IMR-90 (cell line): ENCODE measurements around the gene CDON. TPM values are rescaled to one million over a fixed set of nuclear protein-coding genes. Genes with fewer than 3 reads are reported as not detected.

Experiments used
- ATAC-seq: fragments of 200-7000 bp; cut with Tn5 transposase; 2 replicates; pipeline ENCODE4 v1.9.1; 2020; ENCODE audit warnings: low read depth, mild to moderate bottlenecking, moderate library complexity
- BruUV-seq: library from RNA; stranded (reverse); fragments of 400-500 nt; replicated peaks from 2 replicates; lab custom pipeline; 2021; lab: Mats Ljungman, UMichigan
- CTCF ChIA-PET: fragments of 300-600 bp; formaldehyde crosslinking; extraction: SDS; loops from one replicate; lab custom pipeline; 2021; ENCODE audit warnings: antibody characterized with exemption; lab: Yijun Ruan, JAX
- POLR2A ChIA-PET: fragments of 300-600 bp; sonication (Branson Sonifier 250); formaldehyde crosslinking; loops from one replicate; lab custom pipeline; 2022; ENCODE audit warnings: antibody characterized with exemption; ENCODE audit not compliant: unreplicated experiment; lab: Charles Lee
- DNase-seq: peaks from one replicate; pipeline ENCODE4 v3.0.0; 2013
- H2AFZ ChIP-seq: replicated peaks from 2 replicates; pipeline ENCODE3; 2013; ENCODE audit warnings: low read length, mild to moderate bottlenecking; ENCODE audit not compliant: poor library complexity
- H2AK5ac ChIP-seq: 2 replicates; pipeline ENCODE4 v1.6.1; 2013; ENCODE audit warnings: low read depth, low read length, inconsistent platforms
- H2AK9ac ChIP-seq: replicated peaks from 2 replicates; pipeline ENCODE3; 2013; ENCODE audit warnings: mild to moderate bottlenecking, low read depth, low read length, moderate library complexity; ENCODE audit not compliant: poor library complexity
- H2BK120ac ChIP-seq: 2 replicates; pipeline ENCODE4 v1.6.1; 2013; ENCODE audit warnings: low read depth, low read length, inconsistent platforms
- H2BK15ac ChIP-seq: 3 replicates; pipeline ENCODE4 v1.6.1; 2013; ENCODE audit warnings: low read depth, low read length, inconsistent platforms
- H2BK20ac ChIP-seq: 2 replicates; pipeline ENCODE4 v1.6.1; 2013; ENCODE audit warnings: low read depth, mild to moderate bottlenecking, inconsistent platforms, low read length, moderate library complexity
- H2BK5ac ChIP-seq: 2 replicates; pipeline ENCODE4 v1.6.1; 2013; ENCODE audit warnings: mild to moderate bottlenecking, low read depth, low read length, inconsistent platforms; ENCODE audit not compliant: poor library complexity, severe bottlenecking
- H3K14ac ChIP-seq: replicated peaks from 2 replicates; pipeline ENCODE4 v1.6.1; 2013; ENCODE audit warnings: low read depth, low read length, inconsistent platforms
- H3K18ac ChIP-seq: 2 replicates; pipeline ENCODE4 v1.6.1; 2013; ENCODE audit warnings: low read depth, low read length, control low read depth
- H3K23ac ChIP-seq: 2 replicates; pipeline ENCODE4 v1.6.1; 2013; ENCODE audit warnings: low read depth, low read length, inconsistent platforms
- H3K27ac ChIP-seq: 2 replicates; pipeline ENCODE4 v1.5.1; 2013; ENCODE audit warnings: mild to moderate bottlenecking, control low read depth, low read length; ENCODE audit not compliant: insufficient read depth
- H3K27me3 ChIP-seq: 2 replicates; pipeline ENCODE4 v1.6.1; 2013; ENCODE audit warnings: low read length; ENCODE audit not compliant: control insufficient read depth, insufficient read depth
- H3K36me3 ChIP-seq: 2 replicates; pipeline ENCODE4 v1.6.1; 2013; ENCODE audit warnings: low read length, mixed read lengths; ENCODE audit not compliant: control insufficient read depth, insufficient read depth
- H3K4ac ChIP-seq: 2 replicates; pipeline ENCODE4 v1.6.1; 2013; ENCODE audit warnings: low read depth, low read length, inconsistent platforms
- H3K4me1 ChIP-seq: 2 replicates; pipeline ENCODE4 v1.6.1; 2013; ENCODE audit warnings: low read length, mixed read lengths; ENCODE audit not compliant: control insufficient read depth, insufficient read depth
- H3K4me2 ChIP-seq: 2 replicates; pipeline ENCODE4 v1.6.1; 2013; ENCODE audit warnings: low read depth, mild to moderate bottlenecking, control low read depth, low read length, moderate library complexity
- H3K4me3 ChIP-seq: 2 replicates; pipeline ENCODE4 v1.5.1; 2013; ENCODE audit warnings: low read depth, mild to moderate bottlenecking, control low read depth, low read length, moderate library complexity; ENCODE audit not compliant: insufficient read depth
- H3K56ac ChIP-seq: 2 replicates; pipeline ENCODE4 v1.6.1; 2013; ENCODE audit warnings: low read length, inconsistent platforms; ENCODE audit not compliant: insufficient read depth; ENCODE audit errors: extremely low read depth
- H3K79me1 ChIP-seq, 2 experiments: 2 replicates each; pipeline ENCODE4 v1.6.1; 2013; ENCODE audit warnings: low read length in 2 of 2, inconsistent platforms in 1 of 2, low read depth in 1 of 2
- H3K9ac ChIP-seq: 2 replicates; pipeline ENCODE4 v1.6.1; 2013; ENCODE audit warnings: low read depth, low read length, control low read depth
- H3K9me1 ChIP-seq: 2 replicates; pipeline ENCODE4 v1.6.1; 2013; ENCODE audit warnings: low read length, inconsistent platforms; ENCODE audit not compliant: insufficient read depth
- H3K9me3 ChIP-seq: 2 replicates; pipeline ENCODE4 v1.6.1; 2013; ENCODE audit warnings: low read length; ENCODE audit not compliant: control insufficient read depth, insufficient read depth
- H4K20me1 ChIP-seq: 2 replicates; pipeline ENCODE4 v1.6.1; 2013; ENCODE audit warnings: low read length, inconsistent platforms; ENCODE audit not compliant: insufficient read depth
- H4K5ac ChIP-seq: 2 replicates; pipeline ENCODE4 v1.6.1; 2013; ENCODE audit warnings: mild to moderate bottlenecking, low read depth, low read length, control low read depth
- H4K8ac ChIP-seq, 2 experiments: 2 replicates each; pipeline ENCODE4 v1.6.1; 2013; ENCODE audit warnings: low read depth in 2 of 2, low read length in 2 of 2, control low read depth in 1 of 2, inconsistent platforms in 1 of 2
- H4K91ac ChIP-seq: 2 replicates; pipeline ENCODE4 v1.6.1; 2013; ENCODE audit warnings: low read depth, low read length, inconsistent platforms; ENCODE audit not compliant: insufficient read depth
- CHD1 ChIP-seq: IDR thresholded peaks from 2 replicates; pipeline ENCODE4 v1.6.1; 2012; ENCODE audit warnings: low read depth, low read length, improper control_type of control experiment
- FOS ChIP-seq: fragments of 150-350 bp; IDR thresholded peaks from 2 replicates; pipeline ENCODE4 v1.6.1; 2016; ENCODE audit warnings: low read depth, low read length
- MAZ ChIP-seq: IDR thresholded peaks from 2 replicates; pipeline ENCODE4 v1.6.1; 2012; ENCODE audit warnings: low read depth, mild to moderate bottlenecking, low read length, improper control_type of control experiment, moderate library complexity, borderline replicate concordance
- NFE2L2 ChIP-seq: fragments of 150-350 bp; IDR thresholded peaks from 2 replicates; pipeline ENCODE4 v1.6.1; 2016; ENCODE audit warnings: low read depth, mild to moderate bottlenecking, low read length
- RFX5 ChIP-seq: IDR thresholded peaks from 2 replicates; pipeline ENCODE4 v1.8.0; 2012; ENCODE audit warnings: low read depth, mild to moderate bottlenecking, low read length, moderate library complexity
- WGBS, 2 experiments: methylation state at CpG; one replicate each; pipeline versions ENCODE4 v1.1.5 to v1.1.7; 2013; ENCODE audit warnings: missing lambda C conversion rate in 2 of 2; ENCODE audit not compliant: insufficient read length in 1 of 2; ENCODE audit errors: extremely low coverage in 2 of 2; 5-methylcytosine and 5-hydroxymethylcytosine counted together
- dilution Hi-C: fragments of 300-500 bp; cut with HindIII; formaldehyde crosslinking; loops from one replicate; pipeline ENCODE4 v1.14.3; 2018; ENCODE audit warnings: low sequenced_read_pairs; ENCODE audit not compliant: unreplicated experiment
- in situ Hi-C: fragments of 300-500 bp; cut with MboI; formaldehyde crosslinking; loops from 3 replicates; pipeline ENCODE4 v1.14.3; 2019; ENCODE audit warnings: low sequenced_read_pairs, inconsistent platforms, mixed read lengths
- intact Hi-C: fragments of 100-400 bp; cut with micrococcal nuclease; formaldehyde crosslinking; loops from 2 replicates; pipeline ENCODE4 v1.10.0; 2022
- polyA plus RNA-seq, 3 experiments: library from polyadenylated mRNA; depleted of rRNA; stranded (reverse); fragments of >200 nt; gene quantifications; 2 replicates each; pipeline ENCODE4 v1.2.3, GENCODE V29; 2012; ENCODE audit warnings: low replicate concordance in 1 of 3
- total RNA-seq: library from RNA; depleted of rRNA; stranded (reverse); fragments of >200 nt; gene quantifications from 2 replicates; pipeline ENCODE4 v1.2.3, GENCODE V29; 2012
- TF ChIP-seq, protein P1 (sequence below): fragments of 150-350 bp; IDR thresholded peaks from 2 replicates; pipeline ENCODE4 v1.6.1; 2016; ENCODE audit warnings: low read depth, mild to moderate bottlenecking, low read length, moderate library complexity, borderline replicate concordance

The CDON gene
- total and polyA plus RNA-seq, 2 of the 4 experiments (the other 2 are of a cell fraction), result 1.2 to 3.8 TPM

DNA sequence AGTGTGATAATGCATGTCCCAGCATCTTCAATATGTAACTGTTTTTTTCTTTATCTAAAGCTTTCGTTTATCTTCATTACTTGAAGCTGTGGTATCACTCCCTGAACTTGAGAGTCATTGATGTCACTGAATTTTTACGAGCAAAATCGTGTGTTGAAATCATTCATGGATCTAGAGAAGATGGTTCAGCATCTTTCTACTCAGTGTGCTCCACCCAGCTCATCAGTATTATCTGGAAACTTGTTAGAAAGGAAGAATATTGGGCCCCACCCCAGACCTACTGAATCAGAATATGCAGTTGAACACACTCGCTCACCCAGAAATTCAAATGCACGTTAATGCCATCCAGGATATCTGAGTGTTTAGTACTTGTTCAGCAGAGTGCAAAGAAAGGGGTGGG is 8.3 kb downstream of the CDON start:
- Histone ChIP-seq H2AK9ac (no peak overlapping the region), H3K18ac (no peak overlapping the region), H3K27me3 (peaks cover 14% of the 10 kb centered on the region), H2BK15ac (no peak overlapping the region), H3K79me1 (no peaks in the 10 kb centered on the region), H3K9ac (no peak overlapping the region), H3K14ac (no peak overlapping the region), H2BK20ac (no peak overlapping the region), H4K91ac (no peak overlapping the region), H3K36me3 (no peaks in the 10 kb centered on the region), H2AFZ (no peak overlapping the region), H4K5ac (no peak overlapping the region), H3K4ac (no peak overlapping the region), H3K9me1 (no peaks in the 10 kb centered on the region), H3K27ac (no peak overlapping the region), H2BK120ac (no peak overlapping the region), H3K4me3 (no peak overlapping the region), H3K4me2 (no peak overlapping the region), H4K20me1 (no peaks in the 10 kb centered on the region), H3K23ac (no peak overlapping the region), H3K56ac (no peak overlapping the region), H3K9me3 (no peaks in the 10 kb centered on the region), H2AK5ac (no peak overlapping the region), H2BK5ac (no peak overlapping the region), H3K4me1 (no peaks in the 10 kb centered on the region), H4K8ac (no peak overlapping the region)
- dilution Hi-C loops (no loop called here), intact Hi-C loops (no loop called here), in situ Hi-C loops (no loop called here)
- ATAC-seq (no peak), DNase-seq (no peak)
- TF ChIP-seq, protein P1, sequence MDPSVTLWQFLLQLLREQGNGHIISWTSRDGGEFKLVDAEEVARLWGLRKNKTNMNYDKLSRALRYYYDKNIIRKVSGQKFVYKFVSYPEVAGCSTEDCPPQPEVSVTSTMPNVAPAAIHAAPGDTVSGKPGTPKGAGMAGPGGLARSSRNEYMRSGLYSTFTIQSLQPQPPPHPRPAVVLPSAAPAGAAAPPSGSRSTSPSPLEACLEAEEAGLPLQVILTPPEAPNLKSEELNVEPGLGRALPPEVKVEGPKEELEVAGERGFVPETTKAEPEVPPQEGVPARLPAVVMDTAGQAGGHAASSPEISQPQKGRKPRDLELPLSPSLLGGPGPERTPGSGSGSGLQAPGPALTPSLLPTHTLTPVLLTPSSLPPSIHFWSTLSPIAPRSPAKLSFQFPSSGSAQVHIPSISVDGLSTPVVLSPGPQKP, result no peak
- TF ChIP-seq MAZ (no peak), FOS (no peak), RFX5 (no peak), NFE2L2 (no peak), CHD1 (no peak)
- ChIA-PET POLR2A (no interaction called here), CTCF (interaction anchor here (0.6 kb wide), 1 partner anchor 132 kb away, joined by 3 read pairs; no protein-coding TSS in a partner anchor)
- no CpG with 5 or more reads among the region's 5 CpGs for WGBS, 2 experiments
- BruUV-seq, result no TSS peak
